ENCODE measurements around the gene SPRY4.

- TF ChIP-seq TAF1 (IDR thresholded peaks at IDR 0.05; ENCODE audit: borderline replicate concordance, insufficient read depth, low read length) (no peak), POLR2AphosphoS5 (IDR thresholded peaks at IDR 0.05; ENCODE audit: low read depth, low read length) (no peak), SIN3A (IDR thresholded peaks at IDR 0.05; ENCODE audit: borderline replicate concordance, insufficient read depth, low read length) (no peak), REST (IDR thresholded peaks at IDR 0.05; ENCODE audit: insufficient read depth in 1 of 2, low read depth in 2 of 2, low read length in 2 of 2) (no peak), FOXP2 (optimal IDR thresholded peaks at IDR 0.05; ENCODE audit: borderline replicate concordance, extremely low read depth, extremely low read length, insufficient read depth) (no peak)
Measured at GRCh38 chr5:142306077-142306502, 18.7 kb downstream of the SPRY4 start.
